SK-N-SH (cell line): ENCODE results near the gene NUDT14.

Experiments
- POLR2AphosphoS5 ChIP-seq: IDR thresholded peaks from 2 replicates; pipeline ENCODE4 v1.6.1; 2012; ENCODE audit warnings: low read depth, low read length
- RAD21 ChIP-seq: IDR thresholded peaks from 2 replicates; pipeline ENCODE4 v1.6.1; 2012; ENCODE audit warnings: mild to moderate bottlenecking, low read length
- SMC3 ChIP-seq: IDR thresholded peaks from 2 replicates; pipeline ENCODE4 v1.6.1; 2012; ENCODE audit warnings: low read depth, low read length, improper control_type of control experiment
- TF ChIP-seq, protein P1 (sequence below): fragments of 200-600 bp; sonication (generic); IDR thresholded peaks from 2 replicates; pipeline ENCODE4 v1.6.1; 2017; ENCODE audit warnings: antibody characterized with exemption, mild to moderate bottlenecking, moderate library complexity

DNA sequence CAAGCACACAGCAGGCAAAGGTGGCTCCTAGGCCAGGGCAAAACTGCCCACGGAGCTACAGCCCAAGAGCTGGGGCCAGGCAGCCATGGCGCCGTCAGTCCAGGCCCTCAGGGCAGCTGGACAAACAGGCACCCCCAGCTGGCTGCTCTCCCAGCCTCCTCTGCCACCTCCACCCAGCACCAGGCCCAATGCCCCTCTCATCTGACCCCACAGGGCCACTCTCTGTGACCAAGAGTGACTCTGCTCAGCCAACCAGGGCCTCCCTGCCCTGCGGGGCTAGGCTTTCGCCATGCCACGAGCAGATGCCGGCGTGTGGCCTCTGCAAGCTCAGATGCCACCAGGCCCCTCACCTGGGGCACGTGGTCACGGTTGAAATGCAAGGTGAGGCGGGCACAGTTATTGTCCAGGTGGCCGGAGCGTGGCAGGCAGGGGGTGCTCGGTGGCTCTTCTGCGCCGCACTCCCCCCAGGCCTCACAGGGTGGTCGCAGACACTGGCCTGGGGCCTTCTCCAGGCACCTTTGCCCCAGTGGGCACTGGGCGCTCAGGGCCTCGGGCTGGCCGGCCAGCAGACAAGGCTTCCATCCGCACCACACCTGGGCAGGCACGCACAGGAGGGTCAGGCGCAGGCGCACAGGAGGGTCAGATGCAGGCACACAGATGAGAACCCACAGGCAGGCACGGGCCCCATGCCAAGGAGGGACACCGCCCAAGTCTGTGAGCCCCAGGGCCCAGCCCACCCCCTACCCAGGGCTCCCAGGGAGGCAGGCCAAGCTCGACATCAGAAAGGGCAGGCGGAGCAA, 35.5 kb downstream of the NUDT14 start:
- TF ChIP-seq SMC3 (no peak), POLR2AphosphoS5 (no peak), RAD21 (no peak)
- TF ChIP-seq, protein P1, sequence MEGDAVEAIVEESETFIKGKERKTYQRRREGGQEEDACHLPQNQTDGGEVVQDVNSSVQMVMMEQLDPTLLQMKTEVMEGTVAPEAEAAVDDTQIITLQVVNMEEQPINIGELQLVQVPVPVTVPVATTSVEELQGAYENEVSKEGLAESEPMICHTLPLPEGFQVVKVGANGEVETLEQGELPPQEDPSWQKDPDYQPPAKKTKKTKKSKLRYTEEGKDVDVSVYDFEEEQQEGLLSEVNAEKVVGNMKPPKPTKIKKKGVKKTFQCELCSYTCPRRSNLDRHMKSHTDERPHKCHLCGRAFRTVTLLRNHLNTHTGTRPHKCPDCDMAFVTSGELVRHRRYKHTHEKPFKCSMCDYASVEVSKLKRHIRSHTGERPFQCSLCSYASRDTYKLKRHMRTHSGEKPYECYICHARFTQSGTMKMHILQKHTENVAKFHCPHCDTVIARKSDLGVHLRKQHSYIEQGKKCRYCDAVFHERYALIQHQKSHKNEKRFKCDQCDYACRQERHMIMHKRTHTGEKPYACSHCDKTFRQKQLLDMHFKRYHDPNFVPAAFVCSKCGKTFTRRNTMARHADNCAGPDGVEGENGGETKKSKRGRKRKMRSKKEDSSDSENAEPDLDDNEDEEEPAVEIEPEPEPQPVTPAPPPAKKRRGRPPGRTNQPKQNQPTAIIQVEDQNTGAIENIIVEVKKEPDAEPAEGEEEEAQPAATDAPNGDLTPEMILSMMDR = no peak
